Astrocyte (in vitro differentiated cells and primary cell): ENCODE measurements around the gene NHLH1. TPM values are rescaled to one million over a fixed set of nuclear protein-coding genes. Genes with fewer than 3 reads are reported as not detected.

Source experiments
- DNase-seq: peaks from one replicate; pipeline ENCODE4 v3.0.0-alpha.2; 2010; ENCODE audit warnings: low read depth
- FAIRE-seq: peaks from 2 replicates; lab custom pipeline; 2011; peaks lifted over from hg19 to GRCh38; lab: Jason Lieb, UNC
- H2AFZ ChIP-seq: 2 replicates; pipeline ENCODE4 v1.6.0; 2012; ENCODE audit warnings: low read depth, low read length, inconsistent platforms
- H3K27ac ChIP-seq: 2 replicates; pipeline ENCODE4 v1.5.1; 2011; ENCODE audit warnings: low read depth, low read length, inconsistent platforms
- H3K27me3 ChIP-seq: 2 replicates; pipeline ENCODE4 v1.6.0; 2011; ENCODE audit warnings: low read length, inconsistent platforms; ENCODE audit not compliant: insufficient read depth
- H3K36me3 ChIP-seq: 2 replicates; pipeline ENCODE4 v1.5.1; 2011; ENCODE audit warnings: low read length, inconsistent platforms; ENCODE audit not compliant: insufficient read depth
- H3K4me1 ChIP-seq: 2 replicates; pipeline ENCODE4 v1.5.1; 2011; ENCODE audit warnings: low read length, inconsistent platforms; ENCODE audit not compliant: insufficient read depth
- H3K4me2 ChIP-seq: 2 replicates; pipeline ENCODE4 v1.6.0; 2012; ENCODE audit warnings: low read length, inconsistent platforms
- H3K4me3 ChIP-seq: 2 replicates; pipeline ENCODE4 v1.5.1; 2011; ENCODE audit warnings: low read depth, mild to moderate bottlenecking, low read length, inconsistent platforms; ENCODE audit not compliant: insufficient read depth
- H3K79me2 ChIP-seq: 2 replicates; pipeline ENCODE4 v1.6.0; 2012; ENCODE audit warnings: mild to moderate bottlenecking, low read length, inconsistent platforms; ENCODE audit not compliant: insufficient read depth
- H3K9ac ChIP-seq: 2 replicates; pipeline ENCODE4 v1.6.0; 2012; ENCODE audit warnings: mild to moderate bottlenecking, low read length, inconsistent platforms
- H3K9me3 ChIP-seq: 2 replicates; pipeline ENCODE4 v1.5.1; 2012; ENCODE audit warnings: low read depth, mild to moderate bottlenecking, low read length, inconsistent platforms; ENCODE audit not compliant: insufficient read depth
- H4K20me1 ChIP-seq: 2 replicates; pipeline ENCODE4 v1.6.0; 2012; ENCODE audit warnings: low read length, inconsistent platforms; ENCODE audit not compliant: insufficient read depth
- H3K27ac Mint-ChIP-seq: one replicate; pipeline ENCODE4 v1.8.0; 2021; ENCODE audit warnings: mild to moderate bottlenecking, mixed read lengths; ENCODE audit not compliant: unreplicated experiment
- H3K27me3 Mint-ChIP-seq: one replicate; pipeline ENCODE4 v1.8.0; 2021; ENCODE audit warnings: low read depth, mixed read lengths; ENCODE audit not compliant: unreplicated experiment
- H3K36me3 Mint-ChIP-seq: one replicate; pipeline ENCODE4 v1.8.0; 2021; ENCODE audit warnings: low read depth, mixed read lengths; ENCODE audit not compliant: unreplicated experiment
- H3K4me1 Mint-ChIP-seq: one replicate; pipeline ENCODE4 v1.8.0; 2021; ENCODE audit warnings: low read depth, mixed read lengths; ENCODE audit not compliant: unreplicated experiment
- H3K4me3 Mint-ChIP-seq: one replicate; pipeline ENCODE4 v1.8.0; 2021; ENCODE audit warnings: mild to moderate bottlenecking, moderate library complexity, mixed read lengths; ENCODE audit not compliant: unreplicated experiment
- H3K9me3 Mint-ChIP-seq: one replicate; pipeline ENCODE4 v1.8.0; 2021; ENCODE audit warnings: mild to moderate bottlenecking, mixed read lengths; ENCODE audit not compliant: unreplicated experiment
- CTCF ChIP-seq: IDR thresholded peaks from 2 replicates; pipeline ENCODE4 v1.5.1; 2011; ENCODE audit warnings: low read depth, mild to moderate bottlenecking, inconsistent platforms, low read length, moderate library complexity; ENCODE audit not compliant: insufficient read depth
- EZH2 ChIP-seq: IDR thresholded peaks from 2 replicates; pipeline ENCODE4 v1.6.1; 2012; ENCODE audit warnings: mild to moderate bottlenecking, low read length, inconsistent platforms; ENCODE audit not compliant: insufficient read depth
- total RNA-seq: library from RNA; stranded (reverse); gene quantifications from 2 replicates; pipeline ENCODE4 v1.2.1, GENCODE V29; 2021

The NHLH1 gene
- total RNA-seq, 1 donor from 2014 or later, result 0.70 TPM

DNA sequence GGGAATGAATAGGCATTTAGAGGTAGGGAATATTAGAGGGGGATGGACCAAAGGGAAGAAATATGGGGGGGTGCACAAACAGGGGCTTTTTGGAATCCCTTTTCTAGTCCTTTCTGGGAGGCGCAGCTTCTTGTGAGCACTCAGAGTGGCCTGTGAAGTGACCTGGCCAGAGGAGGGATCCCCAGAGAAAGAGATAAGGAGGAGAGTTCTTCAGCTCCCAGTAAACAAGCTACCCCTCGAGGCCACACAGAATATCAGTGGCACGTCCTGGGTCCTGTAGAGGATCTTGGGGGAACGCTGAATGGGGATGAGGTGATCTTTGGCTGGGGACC lies 52.9 kb downstream of the NHLH1 start:
- H3K27ac ChIP-seq, result no peak overlapping the region
- no peak for DNase-seq
- H2AFZ ChIP-seq, result no peak overlapping the region
- no peaks in the 10 kb centered on the region for H3K79me2 ChIP-seq
- H3K36me3 ChIP-seq, result no peaks in the 10 kb centered on the region
- H3K4me2 ChIP-seq, result no peak overlapping the region
- FAIRE-seq, result no peak
- H3K9me3 ChIP-seq, result no peaks in the 10 kb centered on the region
- Mint-ChIP-seq H3K9me3 (no peaks in the 10 kb centered on the region), H3K27me3 (no peaks in the 10 kb centered on the region), H3K36me3 (peaks cover 30% of the 10 kb centered on the region), H3K4me1 (peaks cover 2% of the 10 kb centered on the region), H3K27ac (no peak overlapping the region), H3K4me3 (no peak overlapping the region)
- H4K20me1 ChIP-seq, result no peaks in the 10 kb centered on the region
- H3K4me3 ChIP-seq, result no peak overlapping the region
- no peak for TF ChIP-seq CTCF
- no peak for TF ChIP-seq EZH2
- no peaks in the 10 kb centered on the region for H3K27me3 ChIP-seq
- H3K9ac ChIP-seq, result no peak overlapping the region
- H3K4me1 ChIP-seq, result no peaks in the 10 kb centered on the region

DNA sequence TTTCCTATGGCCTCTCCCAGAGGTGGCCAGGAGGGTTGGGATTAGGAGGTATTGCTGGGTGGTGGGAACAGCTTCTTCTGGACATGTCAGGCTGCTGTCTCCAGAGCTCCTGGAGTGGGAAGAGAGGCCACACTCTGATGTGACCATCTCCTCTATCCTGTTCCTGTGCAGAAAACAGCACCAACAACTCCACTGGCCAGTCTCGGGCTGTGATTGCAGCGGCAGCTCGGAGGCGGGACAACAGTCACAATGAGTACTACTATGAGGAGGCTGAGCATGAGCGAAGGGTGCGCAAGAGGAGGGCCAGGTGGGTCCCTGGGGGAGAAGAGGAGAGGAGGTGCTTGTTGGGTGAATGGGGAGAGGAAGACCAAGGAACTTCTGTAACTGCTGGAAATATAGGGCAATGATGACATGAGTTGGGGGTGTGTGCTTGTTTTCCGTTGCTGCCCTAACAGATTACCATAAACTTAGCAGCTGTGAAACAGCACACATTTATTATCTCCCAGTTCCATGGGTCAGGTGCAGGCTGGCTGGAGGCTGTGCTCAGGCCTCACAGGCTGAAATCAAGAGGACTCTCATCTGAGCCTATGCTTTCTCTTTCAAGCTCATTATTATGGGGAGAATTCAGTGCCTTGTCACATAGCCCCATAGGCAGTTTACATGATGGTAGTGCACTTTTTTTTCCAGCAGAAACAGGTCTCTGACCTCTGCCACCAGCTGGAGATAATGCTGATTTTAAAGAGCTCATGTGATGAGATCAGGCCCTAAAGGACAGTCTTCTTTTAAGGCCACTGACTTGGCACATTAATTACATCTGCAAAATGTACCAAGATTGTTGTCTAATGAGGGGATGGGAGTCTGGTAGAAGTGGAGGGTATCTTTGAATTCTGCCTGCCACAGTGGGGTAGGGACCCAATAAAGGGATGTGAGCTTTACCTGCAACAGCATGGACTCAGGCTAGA lies 54.3 kb downstream of the NHLH1 start:
- Histone ChIP-seq H3K36me3 (no peaks in the 10 kb centered on the region), H3K9me3 (no peaks in the 10 kb centered on the region), H3K4me3 (no peak overlapping the region), H3K27ac (no peak overlapping the region), H2AFZ (no peak overlapping the region), H3K79me2 (no peaks in the 10 kb centered on the region), H3K9ac (no peak overlapping the region), H3K4me2 (no peak overlapping the region), H3K4me1 (no peaks in the 10 kb centered on the region), H4K20me1 (no peaks in the 10 kb centered on the region), H3K27me3 (no peaks in the 10 kb centered on the region)
- Mint-ChIP-seq H3K4me3 (no peak overlapping the region), H3K27ac (no peak overlapping the region), H3K36me3 (peaks cover 35% of the 10 kb centered on the region), H3K4me1 (no peaks in the 10 kb centered on the region), H3K27me3 (no peaks in the 10 kb centered on the region), H3K9me3 (no peaks in the 10 kb centered on the region)
- TF ChIP-seq CTCF, result no peak
- no peak for TF ChIP-seq EZH2
- FAIRE-seq, result no peak
- no peak for DNase-seq

DNA sequence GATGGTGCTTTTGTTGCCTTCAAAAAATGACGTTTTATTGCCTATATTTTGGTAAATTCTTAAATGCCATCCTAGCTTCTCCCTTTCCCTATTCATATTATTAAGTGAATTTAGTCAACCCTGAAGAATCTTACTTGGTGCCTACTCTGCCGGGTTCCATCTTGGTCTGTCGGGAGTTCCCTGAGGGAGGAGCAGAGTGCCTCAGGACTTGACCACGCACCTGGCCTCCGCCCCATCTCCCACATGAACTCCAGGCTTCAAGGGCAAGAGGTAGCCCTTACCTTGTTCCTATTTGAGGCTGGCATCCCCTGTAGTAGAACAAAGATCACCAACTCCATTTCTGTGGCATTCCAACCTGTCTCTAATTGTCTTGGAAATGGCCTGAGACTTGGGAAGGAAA lies 55.0 kb downstream of the NHLH1 start:
- TF ChIP-seq EZH2 (no peak), CTCF (no peak)
- H4K20me1 ChIP-seq, result no peaks in the 10 kb centered on the region
- H3K27me3 ChIP-seq, result no peaks in the 10 kb centered on the region
- no peaks in the 10 kb centered on the region for H3K36me3 ChIP-seq
- H3K79me2 ChIP-seq, result no peaks in the 10 kb centered on the region
- H3K9ac ChIP-seq, result no peak overlapping the region
- no peaks in the 10 kb centered on the region for H3K9me3 Mint-ChIP-seq
- no peak overlapping the region for H3K27ac ChIP-seq
- H3K36me3 Mint-ChIP-seq, result peaks cover 37% of the 10 kb centered on the region
- H2AFZ ChIP-seq, result no peak overlapping the region
- H3K4me3 Mint-ChIP-seq, result no peak overlapping the region
- no peaks in the 10 kb centered on the region for H3K9me3 ChIP-seq
- H3K4me3 ChIP-seq, result no peak overlapping the region
- no peaks in the 10 kb centered on the region for H3K27me3 Mint-ChIP-seq
- no peaks in the 10 kb centered on the region for H3K4me1 ChIP-seq
- no peak overlapping the region for H3K27ac Mint-ChIP-seq
- FAIRE-seq (no peak), DNase-seq (no peak)
- H3K4me2 ChIP-seq, result no peak overlapping the region
- no peaks in the 10 kb centered on the region for H3K4me1 Mint-ChIP-seq
